Liver (tissue), 9 donors: ENCODE measurements around the gene MAP1LC3B2. TPM values are rescaled to one million over a fixed set of nuclear protein-coding genes. Genes with fewer than 3 reads are reported as not detected.

Experiments used
- DNase-seq: peaks from one replicate; pipeline ENCODE4 v3.0.0-alpha.2; 2017; ENCODE audit warnings: low spot score
- H3K27ac ChIP-seq, 2 donors: one replicate each; pipeline ENCODE4 v1.7.0; 2013; ENCODE audit warnings: inconsistent platforms in 2 of 2, low read length in 2 of 2, control low read depth in 1 of 2, low read depth in 1 of 2, mild to moderate bottlenecking in 1 of 2
- H3K27me3 ChIP-seq, 4 donors: one replicate each; pipeline versions ENCODE4 v1.6.1 to v1.7.0; 2013; ENCODE audit warnings: low read length in 3 of 4, inconsistent platforms in 1 of 4, mild to moderate bottlenecking in 1 of 4, moderate library complexity in 1 of 4; ENCODE audit not compliant: control insufficient read depth in 4 of 4, insufficient read depth in 4 of 4
- H3K36me3 ChIP-seq, 4 donors: one replicate each; pipeline versions ENCODE4 v1.6.1 to v1.7.0; 2013; ENCODE audit warnings: low read length in 3 of 4, mild to moderate bottlenecking in 3 of 4, low read depth in 1 of 4, moderate library complexity in 1 of 4; ENCODE audit not compliant: control insufficient read depth in 4 of 4, insufficient read depth in 3 of 4
- H3K4me1 ChIP-seq, 4 donors: one replicate each; pipeline versions ENCODE4 v1.6.1 to v1.7.0; 2013; ENCODE audit warnings: low read length in 3 of 4, mild to moderate bottlenecking in 3 of 4, moderate library complexity in 1 of 4; ENCODE audit not compliant: control insufficient read depth in 4 of 4, insufficient read depth in 4 of 4
- H3K4me3 ChIP-seq, 3 donors: one replicate each; pipeline versions ENCODE4 v1.6.1 to v1.7.0; 2013; ENCODE audit warnings: low read length in 3 of 3, control low read depth in 1 of 3, low read depth in 1 of 3, mild to moderate bottlenecking in 1 of 3
- H3K9ac ChIP-seq, 2 donors: one replicate each; pipeline ENCODE4 v1.7.0; 2013; ENCODE audit warnings: low read length in 2 of 2, mild to moderate bottlenecking in 2 of 2, moderate library complexity in 2 of 2, control low read depth in 1 of 2, low read depth in 1 of 2
- H3K9me3 ChIP-seq, 4 donors: one replicate each; pipeline versions ENCODE4 v1.6.1 to v1.7.0; 2013; ENCODE audit warnings: low read length in 3 of 4; ENCODE audit not compliant: control insufficient read depth in 4 of 4
- EGR1 ChIP-seq, 2 donors: IDR thresholded peaks; 2 replicates each; pipeline ENCODE4 v1.6.1; 2016 to 2018; ENCODE audit warnings: antibody characterized with exemption in 2 of 2, low read depth in 2 of 2
- FOXA2 ChIP-seq: IDR thresholded peaks from 2 replicates; pipeline ENCODE4 v1.6.1; 2016; ENCODE audit warnings: antibody characterized with exemption
- GABPA ChIP-seq, 2 donors: IDR thresholded peaks in 1 of 2; conservative IDR thresholded peaks in 1 of 2; 2 replicates each; pipeline ENCODE4 v1.6.1; 2016; ENCODE audit warnings: antibody characterized with exemption in 2 of 2, mild to moderate bottlenecking in 1 of 2, moderate library complexity in 1 of 2
- HNF4A ChIP-seq, 2 donors: conservative IDR thresholded peaks; 2 replicates each; pipeline ENCODE4 v1.6.1; 2016; ENCODE audit warnings: antibody characterized with exemption in 2 of 2, mild to moderate bottlenecking in 2 of 2
- HNF4G ChIP-seq: IDR thresholded peaks from 2 replicates; pipeline ENCODE4 v1.6.1; 2016; ENCODE audit warnings: antibody characterized with exemption
- NR2F2 ChIP-seq: IDR thresholded peaks from 2 replicates; pipeline ENCODE4 v1.6.1; 2016; ENCODE audit warnings: antibody characterized with exemption
- RAD21 ChIP-seq, 2 donors: IDR thresholded peaks; 2 replicates each; pipeline ENCODE4 v1.6.1; 2016; ENCODE audit warnings: antibody characterized with exemption in 2 of 2, mild to moderate bottlenecking in 2 of 2
- RXRA ChIP-seq, 2 donors: IDR thresholded peaks; 2 replicates each; pipeline ENCODE4 v1.6.1; 2017 to 2018; ENCODE audit warnings: antibody characterized with exemption in 2 of 2, mild to moderate bottlenecking in 1 of 2
- SP1 ChIP-seq: IDR thresholded peaks from 2 replicates; pipeline ENCODE4 v1.6.1; 2018; ENCODE audit warnings: antibody characterized with exemption, mild to moderate bottlenecking
- TAF1 ChIP-seq: conservative IDR thresholded peaks from 2 replicates; pipeline ENCODE4 v1.6.1; 2016; ENCODE audit warnings: antibody characterized with exemption, mild to moderate bottlenecking
- YY1 ChIP-seq: IDR thresholded peaks from 2 replicates; pipeline ENCODE4 v1.6.1; 2016; ENCODE audit warnings: antibody characterized with exemption, mild to moderate bottlenecking
- ZBTB33 ChIP-seq: IDR thresholded peaks from 2 replicates; pipeline ENCODE4 v1.6.1; 2016; ENCODE audit warnings: antibody characterized with exemption
- WGBS: extraction: QIAGEN DNeasy Blood & Tissue Kit; methylation state at CpG from one replicate; pipeline ENCODE4 v1.1.7; 2013; 5-methylcytosine and 5-hydroxymethylcytosine counted together
- polyA plus RNA-seq, 2 donors: library from polyadenylated mRNA; stranded (reverse) in 1 of 2; unstranded in 1 of 2; fragments of 200-250 nt in 1 of 2; fragments of >200 nt in 1 of 2; fragmentation: Nextera tagmentation in 1 of 2; extraction: Ambion mirVana in 1 of 2; gene quantifications; one replicate each; pipeline versions ENCODE4 v1.2.1 to v1.2.3, GENCODE V29; 2013 to 2015
- total RNA-seq, 2 donors: library from RNA; depleted of rRNA; stranded (reverse); fragments of >200 nt; gene quantifications; one replicate each; pipeline ENCODE4 v1.2.3, GENCODE V29; 2014
- TF ChIP-seq, protein P1 (sequence below): IDR thresholded peaks from 2 replicates; pipeline ENCODE4 v1.6.1; 2016; ENCODE audit warnings: antibody characterized with exemption, mild to moderate bottlenecking
- TF ChIP-seq, protein P2 (sequence below): fragments of 150-350 bp; IDR thresholded peaks from 2 replicates; pipeline ENCODE4 v1.5.1; 2017; ENCODE audit warnings: improper control_type of control experiment, low read depth, low read length; ENCODE audit not compliant: missing input control
- TF ChIP-seq, protein P3 (sequence below): IDR thresholded peaks from 2 replicates; pipeline ENCODE4 v1.6.1; 2016; ENCODE audit warnings: antibody characterized with exemption
- donor health status: healthy.
- donor health status: healthy.
- donor health status: healthy.
- donor health status: healthy.
- donor health status: healthy.

MAP1LC3B2 gene
- total and polyA plus RNA-seq, 4 donors = 1.3 to 7.7 TPM; not detected in 2

GRCh38 chr12:116599285-116600136, 40.3 kb downstream of the MAP1LC3B2 start:
- H3K9ac ChIP-seq = no peak overlapping the region
- H3K36me3 ChIP-seq = no peaks in the 10 kb centered on the region
- TF ChIP-seq TAF1 (no peak), SP1 (peak; percentile 56), HNF4A (conservative IDR thresholded peaks at IDR 0.05) (no peak), ZBTB33 (no peak), GABPA (IDR thresholded peaks at IDR 0.05 in 1 of 2, conservative IDR thresholded peaks at IDR 0.05 in 1 of 2) (no peak), NR2F2 (peak; percentile 77), HNF4G (no peak), RXRA (IDR thresholded peaks at IDR 0.05) (peak; percentile 11 to 46), EGR1 (IDR thresholded peaks at IDR 0.05; ENCODE audit: low read depth in 2 of 2) (no peak), YY1 (no peak), FOXA2 (no peak), RAD21 (IDR thresholded peaks at IDR 0.05) (peak; percentile 53 to 71)
- TF ChIP-seq, protein P1, sequence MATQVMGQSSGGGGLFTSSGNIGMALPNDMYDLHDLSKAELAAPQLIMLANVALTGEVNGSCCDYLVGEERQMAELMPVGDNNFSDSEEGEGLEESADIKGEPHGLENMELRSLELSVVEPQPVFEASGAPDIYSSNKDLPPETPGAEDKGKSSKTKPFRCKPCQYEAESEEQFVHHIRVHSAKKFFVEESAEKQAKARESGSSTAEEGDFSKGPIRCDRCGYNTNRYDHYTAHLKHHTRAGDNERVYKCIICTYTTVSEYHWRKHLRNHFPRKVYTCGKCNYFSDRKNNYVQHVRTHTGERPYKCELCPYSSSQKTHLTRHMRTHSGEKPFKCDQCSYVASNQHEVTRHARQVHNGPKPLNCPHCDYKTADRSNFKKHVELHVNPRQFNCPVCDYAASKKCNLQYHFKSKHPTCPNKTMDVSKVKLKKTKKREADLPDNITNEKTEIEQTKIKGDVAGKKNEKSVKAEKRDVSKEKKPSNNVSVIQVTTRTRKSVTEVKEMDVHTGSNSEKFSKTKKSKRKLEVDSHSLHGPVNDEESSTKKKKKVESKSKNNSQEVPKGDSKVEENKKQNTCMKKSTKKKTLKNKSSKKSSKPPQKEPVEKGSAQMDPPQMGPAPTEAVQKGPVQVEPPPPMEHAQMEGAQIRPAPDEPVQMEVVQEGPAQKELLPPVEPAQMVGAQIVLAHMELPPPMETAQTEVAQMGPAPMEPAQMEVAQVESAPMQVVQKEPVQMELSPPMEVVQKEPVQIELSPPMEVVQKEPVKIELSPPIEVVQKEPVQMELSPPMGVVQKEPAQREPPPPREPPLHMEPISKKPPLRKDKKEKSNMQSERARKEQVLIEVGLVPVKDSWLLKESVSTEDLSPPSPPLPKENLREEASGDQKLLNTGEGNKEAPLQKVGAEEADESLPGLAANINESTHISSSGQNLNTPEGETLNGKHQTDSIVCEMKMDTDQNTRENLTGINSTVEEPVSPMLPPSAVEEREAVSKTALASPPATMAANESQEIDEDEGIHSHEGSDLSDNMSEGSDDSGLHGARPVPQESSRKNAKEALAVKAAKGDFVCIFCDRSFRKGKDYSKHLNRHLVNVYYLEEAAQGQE = no peak
- TF ChIP-seq, protein P2, sequence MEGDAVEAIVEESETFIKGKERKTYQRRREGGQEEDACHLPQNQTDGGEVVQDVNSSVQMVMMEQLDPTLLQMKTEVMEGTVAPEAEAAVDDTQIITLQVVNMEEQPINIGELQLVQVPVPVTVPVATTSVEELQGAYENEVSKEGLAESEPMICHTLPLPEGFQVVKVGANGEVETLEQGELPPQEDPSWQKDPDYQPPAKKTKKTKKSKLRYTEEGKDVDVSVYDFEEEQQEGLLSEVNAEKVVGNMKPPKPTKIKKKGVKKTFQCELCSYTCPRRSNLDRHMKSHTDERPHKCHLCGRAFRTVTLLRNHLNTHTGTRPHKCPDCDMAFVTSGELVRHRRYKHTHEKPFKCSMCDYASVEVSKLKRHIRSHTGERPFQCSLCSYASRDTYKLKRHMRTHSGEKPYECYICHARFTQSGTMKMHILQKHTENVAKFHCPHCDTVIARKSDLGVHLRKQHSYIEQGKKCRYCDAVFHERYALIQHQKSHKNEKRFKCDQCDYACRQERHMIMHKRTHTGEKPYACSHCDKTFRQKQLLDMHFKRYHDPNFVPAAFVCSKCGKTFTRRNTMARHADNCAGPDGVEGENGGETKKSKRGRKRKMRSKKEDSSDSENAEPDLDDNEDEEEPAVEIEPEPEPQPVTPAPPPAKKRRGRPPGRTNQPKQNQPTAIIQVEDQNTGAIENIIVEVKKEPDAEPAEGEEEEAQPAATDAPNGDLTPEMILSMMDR = peak; percentile 57
- TF ChIP-seq, protein P3, sequence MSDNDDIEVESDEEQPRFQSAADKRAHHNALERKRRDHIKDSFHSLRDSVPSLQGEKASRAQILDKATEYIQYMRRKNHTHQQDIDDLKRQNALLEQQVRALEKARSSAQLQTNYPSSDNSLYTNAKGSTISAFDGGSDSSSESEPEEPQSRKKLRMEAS = no peak
- peak overlapping the region; percentile 4 to 26 for H3K27ac ChIP-seq
- DNase-seq = peak; percentile 81
- H3K27me3 ChIP-seq = no peaks in the 10 kb centered on the region
- no peaks in the 10 kb centered on the region for H3K9me3 ChIP-seq
- WGBS = 22% methylated on average over 30 of the region's 30 CpGs
- H3K4me3 ChIP-seq = peak overlapping the region in 1 of 3 donors; percentile 25
- peaks cover 0 to 7% (median 2%) of the 10 kb centered on the region in 4 donors for H3K4me1 ChIP-seq
